HG03280 (cell line): ENCODE measurements around the gene DTX1.
A peak's percentile ranks its signal among the peaks of the same experiment; 100 is the strongest.

Source experiments
- ATAC-seq: cut with Tn5 transposase; IDR thresholded peaks from one replicate; pipeline ENCODE4 v1.9.1; 2021; ENCODE audit warnings: mild to moderate bottlenecking, moderate library complexity; ENCODE audit not compliant: unreplicated experiment

DTX1 gene

GRCh38 chr12:113070117-113070906 is 13.8 kb downstream of the DTX1 start:
- ATAC-seq = peak; percentile 44

GRCh38 chr12:113071135-113072112 is 14.9 kb downstream of the DTX1 start:
- no peak for ATAC-seq

GRCh38 chr12:113072136-113072535 is 15.6 kb downstream of the DTX1 start:
- ATAC-seq = no peak

- no peak for ATAC-seq
These were observed 17.1 kb downstream of the DTX1 start for GRCh38 chr12:113073586-113073985.

- ATAC-seq = peak; percentile 87
These were observed 18.7 kb downstream of the DTX1 start for GRCh38 chr12:113075137-113075683.

GRCh38 chr12:113077057-113077858 is 20.7 kb downstream of the DTX1 start:
- no peak for ATAC-seq

- ATAC-seq = no peak
These were observed 21.3 kb downstream of the DTX1 start for GRCh38 chr12:113077859-113078255.

- no peak for ATAC-seq
These were observed 25.3 kb downstream of the DTX1 start for GRCh38 chr12:113081873-113082272.

- ATAC-seq = peak; percentile 73
These were observed 26.1 kb downstream of the DTX1 start for GRCh38 chr12:113082486-113083148.

GRCh38 chr12:113083863-113084435 is 27.4 kb downstream of the DTX1 start:
- ATAC-seq = no peak

GRCh38 chr12:113086249-113087164 is 30.0 kb downstream of the DTX1 start:
- ATAC-seq = no peak

- ATAC-seq = no peak
These were observed 30.7 kb downstream of the DTX1 start for GRCh38 chr12:113087193-113087592.

- no peak for ATAC-seq
These were observed 31.5 kb downstream of the DTX1 start for GRCh38 chr12:113088037-113088436.

- no peak for ATAC-seq
These were observed 32.6 kb downstream of the DTX1 start for GRCh38 chr12:113088971-113089756.

GRCh38 chr12:113089839-113090238 is 33.3 kb downstream of the DTX1 start:
- ATAC-seq = no peak

- no peak for ATAC-seq
These were observed 34.2 kb downstream of the DTX1 start for GRCh38 chr12:113090740-113091139.

GRCh38 chr12:113091506-113091905 is 35.0 kb downstream of the DTX1 start:
- no peak for ATAC-seq
